DMS79 (cell line): ENCODE data around the gene TMEM179.

ENCODE experiments used
- DNase-seq: peaks from one replicate; lab custom pipeline; 2025; lab: John Stamatoyannopoulos, UW

Gene TMEM179

GRCh38 chr14:104598910-104599273, 5.7 kb downstream of the TMEM179 start:
- DNase-seq = no peak

DNA sequence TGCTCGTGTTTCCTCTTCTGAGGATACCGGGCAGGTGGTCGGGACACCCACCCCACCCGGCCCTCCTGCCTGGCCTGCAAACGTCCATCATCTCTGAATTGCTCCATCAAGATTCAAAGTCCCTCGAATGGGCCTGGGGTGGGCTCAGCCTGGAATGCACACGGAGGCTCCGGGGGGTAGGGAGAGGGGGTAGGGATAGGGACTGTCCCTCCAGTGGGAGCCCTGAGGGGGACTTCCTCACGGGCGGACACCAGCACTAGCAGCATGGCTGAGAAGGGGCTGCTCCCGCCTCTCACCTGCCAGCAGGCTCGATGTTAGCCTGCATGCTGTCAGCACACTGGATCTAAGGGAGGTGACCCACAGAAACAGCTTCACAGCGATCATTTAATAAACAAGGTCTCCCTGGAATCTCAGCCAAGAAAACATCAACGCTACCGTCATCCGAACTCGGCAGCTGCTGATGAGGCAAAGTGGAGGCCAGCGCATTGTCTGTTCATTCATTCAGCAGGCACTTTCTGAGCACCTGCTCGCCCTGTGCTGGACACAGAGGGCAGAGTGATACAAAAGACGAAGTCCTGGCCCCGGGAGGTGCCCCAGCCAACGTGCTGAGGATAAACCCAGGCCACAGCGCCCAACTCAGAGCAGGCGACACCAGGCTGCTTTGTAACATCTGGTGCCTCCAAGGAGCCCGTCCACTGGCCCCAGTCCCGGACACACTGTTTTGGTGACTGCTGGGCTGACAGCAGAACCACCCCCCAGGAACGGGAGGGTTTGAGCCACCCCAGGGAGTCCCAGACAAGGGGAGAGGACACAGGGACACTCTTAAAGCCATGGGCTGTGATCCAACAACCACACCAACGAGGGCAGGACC, 6.3 kb downstream of the TMEM179 start:
- DNase-seq = peak; percentile 10

- DNase-seq = no peak
Observed at GRCh38 chr14:104597576-104597975, 7.0 kb downstream of the TMEM179 start.

DNA sequence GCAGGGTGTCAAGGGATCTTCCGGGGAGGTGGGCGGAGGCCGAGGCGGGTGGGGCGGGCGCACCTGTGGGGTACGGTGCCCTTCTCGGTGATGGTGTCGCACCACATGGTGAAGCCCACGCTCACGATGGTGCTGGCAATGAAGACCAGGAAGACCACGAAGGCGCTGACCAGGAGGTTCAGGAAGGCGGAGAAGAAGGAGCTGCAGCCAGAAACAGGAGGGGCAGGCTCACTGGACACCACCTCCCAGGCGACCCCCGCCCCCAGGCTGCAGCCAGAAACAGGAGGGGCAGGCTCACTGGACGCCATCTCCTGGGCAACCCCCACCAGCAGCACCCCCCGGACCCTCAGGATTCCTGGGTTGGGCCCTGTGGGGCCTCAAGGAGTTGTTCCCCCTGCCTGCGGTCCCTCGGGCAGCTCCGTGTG, 7.6 kb downstream of the TMEM179 start:
- DNase-seq = no peak

DNA sequence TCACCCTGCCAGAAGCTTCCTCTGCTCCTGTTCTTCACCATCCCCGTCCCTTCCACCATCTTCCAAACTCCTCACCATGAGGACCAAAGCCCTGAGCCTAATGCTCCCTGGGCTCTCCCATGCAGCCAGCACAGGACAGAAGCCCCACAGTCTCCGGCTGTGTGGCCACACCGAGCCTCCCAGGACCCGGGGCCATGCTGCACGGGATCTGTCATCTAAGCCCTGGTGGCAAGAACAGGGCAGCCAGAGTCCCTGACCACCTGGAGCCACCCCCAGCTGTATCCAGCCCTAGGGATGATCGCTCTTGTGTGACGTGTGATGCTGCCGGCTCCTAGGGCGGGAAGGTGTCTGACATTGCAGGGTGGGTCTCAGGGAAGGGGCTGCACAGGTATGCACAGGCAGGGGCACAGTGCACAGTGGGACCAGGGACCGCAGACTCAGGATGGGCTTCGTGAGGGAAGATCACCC, 8.1 kb downstream of the TMEM179 start:
- DNase-seq = no peak

DNA sequence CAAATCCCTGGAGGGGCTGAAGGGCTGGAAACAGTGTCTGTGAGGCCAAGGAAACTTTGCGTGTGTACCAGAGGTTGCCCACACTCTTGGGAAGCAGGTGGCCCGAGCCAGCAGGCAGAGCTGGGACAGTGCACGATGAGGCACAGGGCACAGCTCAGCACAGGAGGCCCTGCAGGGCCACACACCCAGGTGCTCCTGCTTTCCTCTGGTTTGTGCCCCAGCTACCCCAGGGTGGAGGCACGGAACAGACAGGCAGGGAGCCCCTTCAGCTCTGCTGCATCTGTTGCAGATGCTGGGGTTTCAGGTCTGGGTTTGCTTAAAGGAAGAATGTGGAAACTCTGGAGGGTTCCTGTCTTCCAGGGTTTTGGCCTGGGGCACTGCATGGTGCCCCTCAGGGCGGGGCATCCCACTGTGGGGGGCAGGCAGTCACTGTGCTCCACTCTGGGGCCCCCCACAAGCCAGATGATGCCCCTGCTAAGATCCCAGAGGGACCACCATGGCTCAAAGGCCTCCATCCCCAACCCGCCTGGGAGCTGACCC, 8.6 kb downstream of the TMEM179 start:
- DNase-seq = no peak

- DNase-seq = no peak
Observed at GRCh38 chr14:104595116-104595675, 9.4 kb downstream of the TMEM179 start.

GRCh38 chr14:104594310-104595046, 10.1 kb downstream of the TMEM179 start:
- no peak for DNase-seq

GRCh38 chr14:104593710-104594136, 10.8 kb downstream of the TMEM179 start:
- DNase-seq = no peak

DNA sequence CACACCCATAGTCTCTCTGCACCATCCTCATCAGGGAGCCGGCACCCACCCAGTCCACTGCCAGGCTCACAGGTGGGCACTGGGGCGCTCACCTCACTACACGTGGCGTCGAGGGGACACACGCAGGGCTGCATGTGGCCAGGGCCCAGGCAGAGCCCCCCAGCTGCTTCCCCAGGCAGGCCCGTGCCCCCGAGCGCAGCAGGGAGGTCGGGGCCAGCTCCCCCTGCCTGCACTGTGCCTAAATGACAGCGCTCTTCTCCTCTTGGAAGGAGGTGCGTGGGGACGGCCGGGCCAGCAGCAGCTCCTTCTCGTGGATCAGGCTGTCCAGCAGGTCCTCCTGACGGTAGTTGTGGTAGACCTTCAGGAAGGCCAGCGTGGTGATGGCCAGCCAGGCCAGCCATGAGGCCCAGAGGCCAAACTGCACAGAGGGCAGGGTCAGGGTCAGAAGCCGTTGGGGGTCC, 11.3 kb downstream of the TMEM179 start:
- no peak for DNase-seq

GRCh38 chr14:104592785-104593184, 11.8 kb downstream of the TMEM179 start:
- no peak for DNase-seq

DNA sequence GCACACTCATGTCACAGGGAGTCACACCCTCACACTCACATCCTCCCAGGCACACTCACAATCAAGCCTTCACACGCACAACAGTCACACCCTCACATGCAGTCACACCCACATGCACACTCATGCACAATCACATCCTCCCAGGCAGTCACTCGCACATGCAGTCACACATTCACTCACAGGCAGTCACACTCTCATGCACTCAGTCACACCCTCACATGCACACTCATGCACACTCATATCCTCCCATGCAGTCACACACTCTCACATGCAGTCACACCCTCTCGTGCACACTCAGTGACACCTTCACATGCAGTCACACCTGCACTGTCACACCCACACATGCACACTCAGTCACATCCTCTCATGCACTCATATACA, 12.3 kb downstream of the TMEM179 start:
- DNase-seq = no peak

DNA sequence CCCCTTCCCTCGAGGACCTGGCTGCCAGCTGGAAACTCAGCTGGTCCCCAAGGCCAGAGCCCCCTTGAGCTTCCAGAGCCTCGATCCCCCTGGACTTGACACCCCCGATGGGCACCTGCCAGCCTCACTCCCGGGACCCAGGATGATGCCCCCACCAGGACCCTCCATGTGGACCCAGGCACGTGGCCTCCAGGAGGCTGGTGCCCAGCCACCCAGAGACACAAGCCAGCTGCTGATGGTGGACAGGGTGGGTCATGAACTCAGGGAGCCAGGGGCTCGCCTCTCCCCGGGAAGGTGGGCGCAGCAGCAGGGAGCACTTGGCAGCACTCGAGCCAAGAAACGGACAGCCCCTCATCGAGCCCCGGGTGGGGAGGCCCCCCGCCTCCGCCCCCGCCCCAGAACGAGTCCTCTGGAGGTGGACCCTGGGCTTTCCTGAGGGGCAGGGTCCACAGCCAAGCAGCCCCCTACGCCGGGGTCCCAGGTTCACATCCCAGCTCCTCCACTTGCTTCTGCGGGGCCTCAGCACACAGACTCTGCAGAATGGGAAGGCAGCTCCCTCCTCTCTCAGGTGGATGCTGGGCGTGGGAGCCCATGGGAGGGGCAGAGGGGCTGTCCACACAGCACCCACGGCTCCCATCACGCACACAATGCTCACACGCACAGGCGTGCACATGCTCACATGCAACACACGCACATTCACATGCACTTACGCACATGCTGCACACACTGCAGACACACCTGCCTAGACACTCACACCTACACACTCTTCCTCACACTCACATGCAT, 12.9 kb downstream of the TMEM179 start:
- DNase-seq = no peak

DNA sequence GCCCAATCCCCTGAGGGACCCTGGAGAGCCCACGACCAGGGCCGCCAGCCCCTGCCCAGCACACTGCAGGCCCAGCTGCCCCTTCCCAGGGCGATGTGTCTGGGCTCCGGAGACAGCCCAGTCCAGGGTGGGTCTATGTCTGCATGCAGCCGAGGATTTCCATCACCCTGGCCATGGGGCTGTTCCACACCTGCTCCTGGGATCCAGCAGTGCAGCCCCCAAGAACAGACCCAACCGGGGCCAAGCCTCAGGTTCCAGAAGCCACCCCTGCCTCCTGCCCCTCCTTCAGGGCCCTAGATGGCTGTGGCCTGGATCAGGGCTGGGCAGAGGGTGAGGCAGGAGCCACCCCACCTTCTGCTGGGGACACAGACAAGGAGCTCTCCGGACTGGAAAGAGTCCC, 13.5 kb downstream of the TMEM179 start:
- no peak for DNase-seq

DNA sequence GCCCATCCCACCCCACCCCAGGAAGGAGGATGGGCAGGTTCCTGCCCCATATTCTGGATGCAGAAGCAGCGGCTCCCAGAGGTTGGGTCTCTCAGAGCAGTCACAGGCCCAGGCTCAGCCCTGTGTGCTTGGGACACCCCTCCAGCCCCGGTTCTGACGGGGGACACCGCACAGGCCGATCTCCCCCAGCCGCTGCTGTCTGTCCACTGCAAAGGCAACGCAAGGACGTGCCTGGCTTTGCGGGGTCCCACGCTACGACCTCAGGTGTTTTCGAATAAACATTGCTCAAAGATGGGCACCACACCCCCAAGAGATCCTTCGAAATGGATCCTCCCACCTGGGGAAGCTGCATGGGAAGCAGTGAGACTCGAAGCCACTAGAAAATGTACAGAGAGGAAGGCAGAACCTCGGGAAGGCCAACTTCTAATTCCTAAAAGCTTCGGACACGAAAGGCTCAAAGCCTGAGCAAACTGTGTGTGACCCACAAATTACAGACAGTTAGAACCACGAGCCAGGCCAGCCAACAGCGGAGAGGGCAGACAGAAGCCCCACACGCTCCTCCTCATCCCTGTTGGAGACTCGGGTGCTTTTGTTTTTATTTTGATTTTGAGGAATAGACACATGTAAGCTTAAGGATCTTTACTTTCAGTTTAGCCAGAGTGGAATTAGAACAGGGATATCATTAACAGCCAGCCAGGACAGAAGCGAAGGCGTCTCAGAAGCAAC, 14.2 kb downstream of the TMEM179 start:
- no peak for DNase-seq

GRCh38 chr14:104589338-104590195, 15.0 kb downstream of the TMEM179 start:
- DNase-seq = no peak

DNA sequence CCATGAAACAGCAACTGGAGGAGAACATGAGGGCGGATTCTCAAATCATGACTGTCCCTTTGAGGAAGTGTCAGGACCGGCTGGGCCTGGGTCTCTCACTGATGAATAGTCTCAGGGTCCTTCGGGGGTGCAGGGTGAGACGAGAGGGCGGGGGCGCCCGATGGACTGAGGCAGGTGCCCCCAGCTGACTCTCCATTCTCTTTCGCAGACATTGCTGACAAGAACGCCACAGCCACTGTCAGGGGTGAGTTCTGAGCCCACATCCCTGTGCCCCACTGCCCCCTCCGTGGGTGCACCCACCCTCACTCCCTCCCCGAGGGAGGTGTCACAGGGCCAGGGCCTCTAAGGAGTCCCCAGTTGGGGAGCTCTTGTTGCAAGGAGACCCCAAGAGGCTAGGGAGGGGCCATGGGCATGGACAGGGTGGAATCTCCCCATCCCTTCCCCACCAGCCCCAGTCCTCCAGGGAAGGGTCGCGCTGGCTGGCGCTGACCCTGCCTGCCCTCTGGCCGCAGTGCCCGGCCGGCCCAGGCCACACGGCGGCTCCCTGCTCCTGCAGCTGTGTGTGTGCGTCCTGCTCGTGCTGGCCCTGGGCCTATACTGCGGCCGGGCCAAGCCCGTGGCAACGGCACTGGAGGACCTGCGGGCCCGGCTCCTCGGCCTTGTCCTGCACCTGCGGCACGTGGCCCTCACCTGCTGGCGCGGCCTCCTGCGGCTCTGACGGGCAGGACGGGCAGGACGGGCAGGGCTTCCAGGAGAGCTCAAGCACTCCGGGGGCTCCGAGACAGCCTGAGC, 16.3 kb downstream of the TMEM179 start:
- DNase-seq = no peak

DNA sequence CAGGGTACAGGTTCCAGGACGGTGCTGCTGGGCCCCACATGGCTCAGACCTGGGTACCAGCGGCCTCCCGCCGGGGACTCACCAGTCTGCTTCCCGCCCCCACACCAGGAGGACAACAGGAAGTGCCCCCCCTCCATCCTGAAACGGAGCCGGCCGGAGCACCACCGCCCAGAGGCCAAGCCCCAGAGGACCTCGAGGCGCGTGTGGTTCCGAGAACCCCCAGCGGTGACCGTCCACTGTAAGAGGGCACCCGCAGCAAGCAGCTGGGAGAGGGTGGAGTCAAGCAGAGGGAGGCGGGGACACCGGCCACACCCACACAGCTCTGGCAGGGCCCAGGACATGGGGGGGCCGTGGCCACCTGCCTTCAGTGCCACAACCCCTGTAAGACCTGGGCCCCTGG, 16.9 kb downstream of the TMEM179 start:
- no peak for DNase-seq
